ENCODE data around the gene SBK2. TPM values are rescaled to one million over a fixed set of nuclear protein-coding genes. Genes with fewer than 3 reads are reported as not detected.

The SBK2 gene
- total and polyA plus RNA-seq, 2 experiments from 2014 or later: 1.1 to 2.0 TPM

GRCh38 chr19:55537741-55538111 is 793 bp upstream of the SBK2 start:
- H2AFZ ChIP-seq: no peak overlapping the region; the same call in 1 of the 2 replicates
- peaks cover 6% of the 10 kb centered on the region for H3K4me1 Mint-ChIP-seq
- H3K4me1 ChIP-seq (ENCODE audit: insufficient read depth): peaks cover 7% of the 10 kb centered on the region; the same call in 1 of the 2 replicates
- ATAC-seq: peak; percentile 61
- H3F3A ChIP-seq (replicated peaks; ENCODE audit: low read depth): 0 out of 2 replicates have a peak, but pooled peaks cover 7% of the 10 kb centered on the region
- H3K4me3 Mint-ChIP-seq: no peak overlapping the region
- peaks cover 13% of the 10 kb centered on the region for H3K27me3 Mint-ChIP-seq (ENCODE audit: insufficient read depth, low read depth, poor library complexity)
- peaks cover 3% of the 10 kb centered on the region; the same call in 2 of the 3 replicates for H3K9me3 Mint-ChIP-seq
- no peaks in the 10 kb centered on the region for H4K20me1 ChIP-seq (replicated peaks; ENCODE audit: insufficient read depth)
- peak overlapping the region; percentile 62 for H3K4me2 ChIP-seq
- peaks cover 5% of the 10 kb centered on the region; the same call in 1 of the 2 replicates for H3K9me2 ChIP-seq (ENCODE audit: insufficient read depth)
- H3K4me3 ChIP-seq: no peak overlapping the region
- H3K27ac ChIP-seq (ENCODE audit: low read depth): no peak overlapping the region
- no peaks in the 10 kb centered on the region for H3K27me3 ChIP-seq (ENCODE audit: insufficient read depth)
- H3K27ac Mint-ChIP-seq: no peak overlapping the region
- no peaks in the 10 kb centered on the region; the same call in 2 of the 3 replicates for H3K36me3 Mint-ChIP-seq (ENCODE audit: low read depth)
- TF ChIP-seq ZNF462 (CRISPR knock-in tag; IDR thresholded peaks at IDR 0.05): no peak
- TF ChIP-seq STAT1 (IDR thresholded peaks at IDR 0.05; ENCODE audit: unreplicated experiment): no peak
- TF ChIP-seq POLR2AphosphoS5 (IDR thresholded peaks at IDR 0.05; ENCODE audit: low read depth): no peak
- TF ChIP-seq EZH2phosphoT487 (IDR thresholded peaks at IDR 0.05; ENCODE audit: unreplicated experiment): no peak
- TF ChIP-seq REST (IDR thresholded peaks at IDR 0.05; ENCODE audit: unreplicated experiment): no peak
- TF ChIP-seq ZNF331 (CRISPR knock-in tag; IDR thresholded peaks at IDR 0.05; ENCODE audit: low read depth): no peak
- no peak for TF ChIP-seq EZH2 (IDR thresholded peaks at IDR 0.05; ENCODE audit: low read depth, unreplicated experiment)
- no peak for TF ChIP-seq CTCF (conservative IDR thresholded peaks at IDR 0.05; ENCODE audit: low read depth in 2 of 2)
- no peak for TF ChIP-seq ETS1 (IDR thresholded peaks at IDR 0.05)
- TF ChIP-seq CREB1 (CRISPR knock-in tag; IDR thresholded peaks at IDR 0.05; ENCODE audit: low read depth): no peak
- TF ChIP-seq NANOG (IDR thresholded peaks at IDR 0.05; ENCODE audit: borderline replicate concordance): no peak
- TF ChIP-seq ZNF114 (CRISPR knock-in tag; IDR thresholded peaks at IDR 0.05): no peak
- no peak for TF ChIP-seq JUNB (IDR thresholded peaks at IDR 0.05; ENCODE audit: unreplicated experiment)
- H3K36me3 ChIP-seq (ENCODE audit: insufficient read depth): no peaks in the 10 kb centered on the region
- DNase-seq (ENCODE audit: low spot score): peak; percentile 78
- no peaks in the 10 kb centered on the region for H3K79me2 ChIP-seq (replicated peaks; ENCODE audit: insufficient read depth)
